PFSK-1 (cell line): ENCODE data around the gene HM13.

Experiments used
- FOXP2 ChIP-seq: optimal IDR thresholded peaks from 2 replicates; pipeline ENCODE3; 2011; ENCODE audit warnings: borderline replicate concordance, control low read depth, inconsistent platforms; ENCODE audit not compliant: insufficient read depth; ENCODE audit errors: extremely low read length, extremely low read depth
- POLR2AphosphoS5 ChIP-seq: IDR thresholded peaks from 2 replicates; pipeline ENCODE4 v1.6.1; 2012; ENCODE audit warnings: low read depth, mild to moderate bottlenecking, control low read depth, low read length, moderate library complexity
- SIN3A ChIP-seq: IDR thresholded peaks from 2 replicates; pipeline ENCODE4 v1.6.1; 2012; ENCODE audit warnings: mild to moderate bottlenecking, low read length, moderate library complexity, borderline replicate concordance; ENCODE audit not compliant: insufficient read depth
- TAF1 ChIP-seq: IDR thresholded peaks from 2 replicates; pipeline ENCODE4 v1.6.1; 2012; ENCODE audit warnings: low read length, control low read depth, borderline replicate concordance; ENCODE audit not compliant: insufficient read depth
- TF ChIP-seq, protein P1 (sequence below), 2 experiments: IDR thresholded peaks; 2 replicates each; pipeline versions ENCODE4 v1.6.1 to v1.8.0; 2011 to 2012; ENCODE audit warnings: low read depth in 2 of 2, low read length in 2 of 2, control low read depth in 1 of 2, inconsistent platforms in 1 of 2, mild to moderate bottlenecking in 1 of 2, moderate library complexity in 1 of 2; ENCODE audit not compliant: insufficient read depth in 1 of 2

The HM13 gene

DNA sequence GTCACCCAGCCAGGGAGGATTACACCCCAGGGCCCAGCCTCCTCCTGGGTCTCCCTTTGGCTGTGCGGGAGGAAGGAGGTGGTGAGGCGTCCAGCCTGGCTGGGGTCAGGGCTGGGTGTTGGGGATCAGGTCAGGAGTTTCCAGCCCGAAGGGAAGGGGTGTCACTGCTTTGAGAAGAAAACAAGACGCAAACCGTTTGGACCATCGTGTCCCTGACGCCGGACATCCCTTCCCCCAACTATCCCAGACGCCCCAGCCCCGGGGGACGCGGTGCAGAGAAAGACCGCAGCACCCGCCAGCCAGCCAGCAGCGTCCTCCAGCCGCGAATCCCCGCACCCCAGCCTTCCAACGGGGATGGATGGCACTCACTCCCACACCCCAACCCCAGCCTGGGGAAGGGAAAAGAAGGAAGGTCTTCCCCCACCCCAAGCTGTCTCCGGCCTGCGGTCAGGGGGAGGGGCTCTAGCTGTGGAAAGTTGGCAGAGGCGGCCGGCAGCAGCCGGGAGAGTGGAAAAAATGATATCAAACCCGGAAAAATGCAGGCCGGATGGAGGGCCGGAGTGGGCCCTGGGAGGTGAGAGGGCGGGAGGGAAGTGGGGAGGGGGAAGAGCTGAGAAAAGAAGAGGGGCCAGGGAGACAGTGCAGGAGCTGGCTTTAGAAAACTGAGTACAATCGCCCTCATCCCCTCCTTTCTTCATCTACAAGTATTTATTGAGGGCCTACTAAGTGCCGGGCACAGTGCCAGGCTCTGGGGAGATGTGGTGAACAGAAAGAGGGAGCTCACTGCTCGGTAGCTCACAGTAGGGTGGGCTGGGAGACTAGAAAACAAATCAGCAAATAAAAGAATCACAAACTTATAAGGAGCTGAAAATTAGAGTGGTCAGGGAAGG, 28.5 kb upstream of the HM13 start:
- no peak for TF ChIP-seq FOXP2
- no peak for TF ChIP-seq SIN3A
- no peak for TF ChIP-seq POLR2AphosphoS5
- no peak for TF ChIP-seq TAF1
- TF ChIP-seq, protein P1, sequence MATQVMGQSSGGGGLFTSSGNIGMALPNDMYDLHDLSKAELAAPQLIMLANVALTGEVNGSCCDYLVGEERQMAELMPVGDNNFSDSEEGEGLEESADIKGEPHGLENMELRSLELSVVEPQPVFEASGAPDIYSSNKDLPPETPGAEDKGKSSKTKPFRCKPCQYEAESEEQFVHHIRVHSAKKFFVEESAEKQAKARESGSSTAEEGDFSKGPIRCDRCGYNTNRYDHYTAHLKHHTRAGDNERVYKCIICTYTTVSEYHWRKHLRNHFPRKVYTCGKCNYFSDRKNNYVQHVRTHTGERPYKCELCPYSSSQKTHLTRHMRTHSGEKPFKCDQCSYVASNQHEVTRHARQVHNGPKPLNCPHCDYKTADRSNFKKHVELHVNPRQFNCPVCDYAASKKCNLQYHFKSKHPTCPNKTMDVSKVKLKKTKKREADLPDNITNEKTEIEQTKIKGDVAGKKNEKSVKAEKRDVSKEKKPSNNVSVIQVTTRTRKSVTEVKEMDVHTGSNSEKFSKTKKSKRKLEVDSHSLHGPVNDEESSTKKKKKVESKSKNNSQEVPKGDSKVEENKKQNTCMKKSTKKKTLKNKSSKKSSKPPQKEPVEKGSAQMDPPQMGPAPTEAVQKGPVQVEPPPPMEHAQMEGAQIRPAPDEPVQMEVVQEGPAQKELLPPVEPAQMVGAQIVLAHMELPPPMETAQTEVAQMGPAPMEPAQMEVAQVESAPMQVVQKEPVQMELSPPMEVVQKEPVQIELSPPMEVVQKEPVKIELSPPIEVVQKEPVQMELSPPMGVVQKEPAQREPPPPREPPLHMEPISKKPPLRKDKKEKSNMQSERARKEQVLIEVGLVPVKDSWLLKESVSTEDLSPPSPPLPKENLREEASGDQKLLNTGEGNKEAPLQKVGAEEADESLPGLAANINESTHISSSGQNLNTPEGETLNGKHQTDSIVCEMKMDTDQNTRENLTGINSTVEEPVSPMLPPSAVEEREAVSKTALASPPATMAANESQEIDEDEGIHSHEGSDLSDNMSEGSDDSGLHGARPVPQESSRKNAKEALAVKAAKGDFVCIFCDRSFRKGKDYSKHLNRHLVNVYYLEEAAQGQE (IDR thresholded peaks at IDR 0.05; ENCODE audit: insufficient read depth in 1 of 2, low read depth in 2 of 2, low read length in 2 of 2) = no peak

DNA sequence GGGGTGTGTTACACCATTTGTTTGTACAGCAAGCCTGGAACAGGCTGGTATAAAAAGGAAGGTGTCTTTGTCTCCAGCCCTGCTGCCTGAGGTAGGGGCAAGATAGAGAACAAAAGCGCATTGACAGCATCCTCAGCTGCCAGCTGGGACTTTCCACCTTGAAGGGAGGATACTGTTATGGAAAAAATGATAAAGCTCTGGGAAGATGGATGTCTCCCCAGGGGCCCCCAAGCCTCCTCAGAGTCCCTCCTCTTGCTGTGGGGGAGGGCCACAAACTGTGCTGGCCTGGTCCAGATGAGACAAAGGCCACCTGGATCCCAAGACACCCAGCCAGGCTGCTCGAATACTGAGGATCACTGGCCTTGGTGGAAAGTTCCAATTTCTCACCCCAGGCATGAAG, 26.1 kb upstream of the HM13 start:
- TF ChIP-seq, protein P1 (IDR thresholded peaks at IDR 0.05; ENCODE audit: insufficient read depth in 1 of 2, low read depth in 2 of 2, low read length in 2 of 2) = no peak
- TF ChIP-seq SIN3A (no peak), FOXP2 (no peak), TAF1 (no peak), POLR2AphosphoS5 (no peak)

DNA sequence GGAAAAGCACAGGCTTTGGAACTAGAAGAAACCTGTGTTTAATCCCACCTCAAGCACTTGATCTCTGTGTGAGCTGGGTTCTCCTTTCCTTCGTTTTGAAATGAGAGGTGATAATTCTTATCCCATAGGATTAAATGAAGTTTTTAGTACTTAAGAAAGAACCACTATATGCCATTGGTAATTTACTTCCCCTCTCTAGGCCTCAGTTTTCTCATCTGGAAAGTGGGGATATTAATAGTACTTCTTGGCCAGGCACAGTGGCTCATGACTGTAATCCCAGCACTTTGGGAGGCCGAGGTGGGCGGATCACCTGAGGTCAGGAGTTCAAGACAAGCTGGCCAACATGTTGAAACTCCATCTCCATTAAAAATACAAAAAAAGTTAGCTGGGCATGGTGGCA, 25.1 kb upstream of the HM13 start:
- TF ChIP-seq POLR2AphosphoS5 = no peak
- TF ChIP-seq FOXP2 = no peak
- no peak for TF ChIP-seq TAF1
- TF ChIP-seq, protein P1 (IDR thresholded peaks at IDR 0.05; ENCODE audit: insufficient read depth in 1 of 2, low read depth in 2 of 2, low read length in 2 of 2) = no peak
- no peak for TF ChIP-seq SIN3A

DNA sequence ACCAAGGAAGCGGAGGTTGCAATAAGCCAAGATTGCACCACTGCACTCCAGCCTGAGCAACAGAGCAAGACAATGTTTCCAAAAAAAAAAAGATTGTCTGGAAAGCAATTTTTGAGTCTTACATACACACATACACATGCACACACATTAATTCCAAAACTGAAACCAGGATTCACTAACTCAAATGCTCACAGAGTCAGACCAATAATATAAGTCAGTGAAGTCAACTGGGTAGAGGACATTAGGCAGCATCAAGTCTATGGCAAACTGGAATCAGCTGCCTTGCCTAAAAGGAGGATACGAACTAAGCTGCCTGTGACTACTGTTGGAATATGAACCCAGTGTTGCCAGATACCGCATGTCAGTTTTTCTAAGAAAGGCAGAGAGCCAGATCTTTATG, 23.5 kb upstream of the HM13 start:
- TF ChIP-seq, protein P1 (IDR thresholded peaks at IDR 0.05; ENCODE audit: insufficient read depth in 1 of 2, low read depth in 2 of 2, low read length in 2 of 2) = no peak
- TF ChIP-seq FOXP2 = no peak
- no peak for TF ChIP-seq TAF1
- no peak for TF ChIP-seq SIN3A
- TF ChIP-seq POLR2AphosphoS5 = no peak
